Peyer's patch (tissue), 4 donors: ENCODE measurements around the gene UBE2J1. TPM values are rescaled to one million over a fixed set of nuclear protein-coding genes. Genes with fewer than 3 reads are reported as not detected.

ENCODE experiments used
- DNase-seq, 3 donors: peaks; one replicate each; pipeline ENCODE4 v3.0.0-alpha.2; 2017 to 2019
- H3K27ac ChIP-seq, 4 donors: fragments of 200-600 bp; sonication (generic); one replicate each; pipeline ENCODE4 v1.5.1; 2016 to 2019
- H3K27me3 ChIP-seq, 2 donors: fragments of 200-600 bp; sonication (generic); one replicate each; pipeline ENCODE4 v1.5.1; 2019
- H3K36me3 ChIP-seq, 3 donors: fragments of 200-600 bp; sonication (generic); one replicate each; pipeline ENCODE4 v1.5.1; 2016 to 2019
- H3K4me1 ChIP-seq, 4 donors: fragments of 200-600 bp; sonication (generic); one replicate each; pipeline ENCODE4 v1.5.1; 2016 to 2019
- H3K4me3 ChIP-seq, 4 donors: fragments of 200-600 bp; sonication (generic); 1 replicate in 3 of 4; 2 replicates in 1 of 4; pipeline ENCODE4 v1.5.1; 2016 to 2019; ENCODE audit warnings: mild to moderate bottlenecking in 1 of 4
- H3K9me3 ChIP-seq, 4 donors: fragments of 200-600 bp; sonication (generic); one replicate each; pipeline ENCODE4 v1.5.1; 2016 to 2019; ENCODE audit warnings: mild to moderate bottlenecking in 1 of 4
- CTCF ChIP-seq, 6 experiments: fragments of 450-650 bp in 4 of 6; fragments of 200-600 bp in 2 of 6; sonication (generic) in 1 of 6; IDR thresholded peaks; one replicate each; pipeline ENCODE4 v1.5.1; 2017 to 2019; ENCODE audit warnings: antibody characterized with exemption in 6 of 6, mild to moderate bottlenecking in 3 of 6, moderate library complexity in 1 of 6
- POLR2A ChIP-seq, 2 donors: fragments of 450-650 bp; IDR thresholded peaks; one replicate each; pipeline ENCODE4 v1.5.1; 2017; ENCODE audit warnings: antibody characterized with exemption in 2 of 2, mild to moderate bottlenecking in 2 of 2, moderate library complexity in 2 of 2
- total RNA-seq, 4 donors: library from RNA; depleted of rRNA; stranded (reverse); fragments of >200 nt; gene quantifications; one replicate each; pipeline ENCODE4 v1.1.0, GENCODE V29; 2016

Gene UBE2J1
- total RNA-seq, 4 donors from 2014 or later, result 35.0 to 57.8 (median 44.7) TPM

GRCh38 chr6:89328976-89329375 lies 23.5 kb downstream of the UBE2J1 start:
- Histone ChIP-seq H3K36me3 (peaks cover 0 to 69% (median 0%) of the 10 kb centered on the region in 3 donors), H3K27me3 (no peaks in the 10 kb centered on the region), H3K9me3 (no peaks in the 10 kb centered on the region), H3K4me1 (no peaks in the 10 kb centered on the region), H3K4me3 (no peak overlapping the region), H3K27ac (no peak overlapping the region)
- DNase-seq, result no peak
- TF ChIP-seq CTCF (IDR thresholded peaks at IDR 0.05) (no peak), POLR2A (IDR thresholded peaks at IDR 0.05) (no peak)

GRCh38 chr6:89324304-89324703 lies 28.2 kb downstream of the UBE2J1 start:
- no peak overlapping the region for H3K4me3 ChIP-seq
- no peak for DNase-seq
- peaks cover 0 to 27% (median 0%) of the 10 kb centered on the region in 3 donors for H3K36me3 ChIP-seq
- no peaks in the 10 kb centered on the region for H3K4me1 ChIP-seq
- TF ChIP-seq CTCF (IDR thresholded peaks at IDR 0.05), result no peak
- TF ChIP-seq POLR2A (IDR thresholded peaks at IDR 0.05), result no peak
- H3K27ac ChIP-seq, result no peak overlapping the region
- H3K9me3 ChIP-seq, result no peaks in the 10 kb centered on the region
- H3K27me3 ChIP-seq, result no peaks in the 10 kb centered on the region

GRCh38 chr6:89323511-89323971 lies 29.0 kb downstream of the UBE2J1 start:
- no peaks in the 10 kb centered on the region for H3K4me1 ChIP-seq
- DNase-seq, result no peak
- TF ChIP-seq CTCF (IDR thresholded peaks at IDR 0.05) (no peak), POLR2A (IDR thresholded peaks at IDR 0.05) (no peak)
- peaks cover 0 to 19% (median 0%) of the 10 kb centered on the region in 3 donors for H3K36me3 ChIP-seq
- H3K4me3 ChIP-seq, result no peak overlapping the region
- H3K9me3 ChIP-seq, result no peaks in the 10 kb centered on the region
- no peaks in the 10 kb centered on the region for H3K27me3 ChIP-seq
- H3K27ac ChIP-seq, result no peak overlapping the region

GRCh38 chr6:89321131-89321970 lies 31.2 kb downstream of the UBE2J1 start:
- TF ChIP-seq POLR2A (IDR thresholded peaks at IDR 0.05), result no peak
- TF ChIP-seq CTCF (IDR thresholded peaks at IDR 0.05), result no peak
- DNase-seq, result no peak
- H3K36me3 ChIP-seq, result peaks cover 0 to 2% (median 0%) of the 10 kb centered on the region in 3 donors
- H3K9me3 ChIP-seq, result no peaks in the 10 kb centered on the region
- no peak overlapping the region for H3K27ac ChIP-seq
- H3K4me3 ChIP-seq, result no peak overlapping the region
- no peaks in the 10 kb centered on the region for H3K27me3 ChIP-seq
- no peaks in the 10 kb centered on the region for H3K4me1 ChIP-seq

- no peak overlapping the region for H3K27ac ChIP-seq
- H3K27me3 ChIP-seq, result no peaks in the 10 kb centered on the region
- no peak for DNase-seq
- H3K9me3 ChIP-seq, result no peaks in the 10 kb centered on the region
- H3K4me3 ChIP-seq, result no peak overlapping the region
- H3K4me1 ChIP-seq, result no peaks in the 10 kb centered on the region
- no peak for TF ChIP-seq CTCF (IDR thresholded peaks at IDR 0.05)
- TF ChIP-seq POLR2A (IDR thresholded peaks at IDR 0.05), result no peak
- no peaks in the 10 kb centered on the region for H3K36me3 ChIP-seq
Observed at GRCh38 chr6:89320012-89320559, 32.4 kb downstream of the UBE2J1 start.
